NCI-H510A treated with DMSO at 0.1 percent for 48 hours (cell line): ENCODE measurements around the gene SMARCA4.

ENCODE experiments used
- DNase-seq: peaks from one replicate; lab custom pipeline; 2025; lab: John Stamatoyannopoulos, UW

Gene SMARCA4

DNA sequence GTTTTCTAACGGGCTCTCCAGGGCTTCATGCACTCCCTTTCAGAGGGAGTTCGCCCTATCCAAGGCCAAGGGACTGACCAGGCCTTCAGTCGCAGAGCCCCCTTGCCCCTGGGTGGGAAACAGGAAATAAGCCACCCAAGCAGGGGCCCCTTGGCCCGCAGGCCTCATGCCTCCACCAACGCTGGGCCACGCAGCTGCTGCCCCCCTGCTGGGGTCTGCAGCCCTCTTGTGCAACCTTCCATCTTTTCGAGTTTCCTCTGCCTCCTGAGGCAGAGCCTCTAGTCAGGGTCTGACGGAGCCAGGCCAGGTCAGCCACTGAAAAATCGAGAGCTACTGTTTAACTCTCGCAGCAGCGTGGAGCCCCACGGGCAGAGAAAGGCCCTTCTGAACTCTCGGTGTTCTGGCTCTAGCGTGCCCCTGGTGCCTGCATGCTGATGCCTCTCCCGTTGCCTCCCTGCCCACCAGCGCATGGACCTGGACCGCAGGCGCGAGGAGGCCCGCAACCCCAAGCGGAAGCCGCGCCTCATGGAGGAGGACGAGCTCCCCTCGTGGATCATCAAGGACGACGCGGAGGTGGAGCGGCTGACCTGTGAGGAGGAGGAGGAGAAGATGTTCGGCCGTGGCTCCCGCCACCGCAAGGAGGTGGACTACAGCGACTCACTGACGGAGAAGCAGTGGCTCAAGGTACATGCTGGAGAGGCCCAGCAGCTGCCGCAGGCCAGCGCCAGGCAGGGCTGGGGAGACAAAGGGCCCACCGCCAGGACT is 73.8 kb downstream of the SMARCA4 start:
- DNase-seq: no peak

DNA sequence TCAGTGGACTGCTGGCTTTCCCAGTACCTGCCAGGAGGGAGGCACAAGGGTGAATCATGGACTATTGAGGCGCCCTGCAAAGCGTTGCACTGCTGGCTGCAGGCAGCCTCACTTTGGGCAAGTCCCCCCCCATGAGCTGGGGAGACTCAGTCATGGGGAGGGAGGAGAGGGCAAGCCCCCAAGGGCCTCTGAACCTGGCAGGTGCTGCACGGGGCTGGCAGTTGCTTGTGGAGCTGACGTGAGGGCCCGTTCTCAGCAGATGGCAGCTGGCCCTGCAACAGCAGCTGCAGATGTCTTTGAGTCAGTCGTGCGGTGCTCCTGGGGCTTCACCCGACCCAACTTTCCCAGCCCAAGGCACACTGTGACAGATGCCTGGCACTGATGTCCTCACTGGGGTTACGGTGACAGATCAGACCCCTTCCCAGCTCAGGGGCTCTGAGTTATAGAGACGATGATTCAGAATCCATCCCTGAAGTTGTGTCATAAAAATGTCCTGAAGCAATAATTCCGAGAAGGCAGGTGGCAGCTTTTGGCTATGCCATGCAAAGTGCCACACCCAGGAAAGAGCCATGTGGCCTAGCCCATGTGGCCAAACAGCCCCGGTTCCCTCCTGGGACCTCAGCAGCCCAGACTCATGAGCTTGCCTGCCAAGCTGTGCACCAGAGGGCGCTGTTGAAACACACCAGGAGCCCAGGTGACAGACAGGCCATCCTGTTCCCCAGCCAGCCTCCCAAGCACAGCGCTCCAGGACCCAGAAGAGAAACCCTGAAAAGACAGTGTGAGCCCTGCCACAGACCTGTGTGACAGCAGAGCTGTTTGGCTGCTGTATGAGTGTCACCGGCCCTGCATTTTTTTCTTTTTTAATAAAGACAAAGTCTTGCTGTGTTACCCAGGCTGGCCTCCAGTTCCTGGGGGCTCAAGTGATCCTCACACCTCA is 74.9 kb downstream of the SMARCA4 start:
- peak; percentile 77 for DNase-seq

DNA sequence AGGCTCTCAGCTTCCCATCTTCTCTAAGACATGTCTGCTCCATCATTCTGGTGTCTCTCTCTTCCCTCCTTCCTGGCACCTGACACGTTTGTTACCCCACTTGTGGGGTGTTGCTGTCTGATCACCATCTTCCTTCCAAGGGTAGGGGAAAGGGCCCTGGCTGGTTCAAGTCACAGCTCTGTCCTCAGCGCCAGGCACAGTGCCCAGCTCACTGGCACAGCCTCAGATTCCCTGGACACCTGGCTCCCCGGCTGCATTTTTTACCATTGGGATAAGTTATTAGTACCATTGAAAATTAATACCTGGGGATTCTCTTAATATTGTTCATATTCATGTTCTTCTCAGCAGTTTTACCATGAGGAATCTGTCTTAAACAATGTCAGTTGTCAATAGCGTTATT is 77.7 kb downstream of the SMARCA4 start:
- no peak for DNase-seq

DNA sequence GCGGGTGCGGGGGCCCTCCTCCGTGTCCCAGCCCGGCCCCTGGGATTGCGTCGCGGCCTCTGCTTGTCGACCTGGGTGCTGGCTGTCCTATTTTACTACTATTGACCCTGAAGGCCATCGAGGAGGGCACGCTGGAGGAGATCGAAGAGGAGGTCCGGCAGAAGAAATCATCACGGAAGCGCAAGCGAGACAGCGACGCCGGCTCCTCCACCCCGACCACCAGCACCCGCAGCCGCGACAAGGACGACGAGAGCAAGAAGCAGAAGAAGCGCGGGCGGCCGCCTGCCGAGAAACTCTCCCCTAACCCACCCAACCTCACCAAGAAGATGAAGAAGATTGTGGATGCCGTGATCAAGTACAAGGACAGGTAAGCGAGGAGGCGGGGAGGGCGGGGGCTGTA is 80.4 kb downstream of the SMARCA4 start:
- no peak for DNase-seq

DNA sequence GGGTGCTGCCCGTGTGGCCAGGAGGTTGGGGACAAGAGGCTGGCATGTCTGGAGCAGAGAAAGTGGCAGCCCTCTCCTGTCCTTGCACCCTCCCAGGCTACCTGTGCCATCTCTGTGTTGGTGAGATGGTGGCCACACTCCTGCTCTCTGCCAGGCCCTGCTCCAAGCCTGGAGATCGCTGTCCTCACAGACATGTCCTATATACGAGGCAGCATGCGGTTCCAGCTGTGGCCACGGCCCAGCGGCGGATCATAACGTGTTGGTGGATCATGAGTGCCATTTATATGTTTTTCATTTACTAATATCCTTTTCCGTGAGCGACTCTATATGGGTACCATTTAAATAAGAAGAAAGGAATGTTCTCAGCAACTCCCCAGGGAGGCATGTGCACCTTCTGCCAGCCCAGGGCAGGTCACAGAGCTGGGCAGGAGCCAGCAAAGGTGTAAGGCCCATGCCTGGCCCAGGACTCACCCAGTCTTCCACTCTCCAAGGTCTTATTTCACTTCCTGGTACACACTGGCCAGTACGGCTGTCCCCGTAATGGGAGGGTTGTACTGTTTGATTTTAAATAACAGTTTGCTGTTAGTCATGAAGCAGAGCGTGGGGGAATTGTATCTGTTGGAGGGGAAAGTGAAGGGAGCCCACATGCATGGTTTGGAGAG is 81.3 kb downstream of the SMARCA4 start:
- DNase-seq: no peak

DNA sequence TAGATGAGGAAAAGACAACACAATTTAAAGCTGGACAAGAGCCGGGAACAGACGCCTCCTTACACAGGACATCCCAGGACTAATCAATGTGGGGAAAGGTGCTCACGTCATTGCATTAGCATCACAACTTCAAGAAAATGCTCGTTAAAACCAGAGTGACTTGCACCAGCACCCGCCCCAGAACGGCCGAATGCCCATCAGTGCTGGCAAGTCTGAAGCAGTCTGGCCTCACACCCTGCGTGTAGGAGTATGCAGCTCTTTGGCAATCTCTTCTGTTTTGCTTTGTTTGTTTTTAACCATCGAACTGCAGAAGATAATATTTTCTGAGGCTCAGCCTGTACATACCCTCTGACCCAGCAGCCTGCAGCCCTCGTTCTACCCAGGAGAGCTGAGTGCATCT is 83.6 kb downstream of the SMARCA4 start:
- no peak for DNase-seq

DNA sequence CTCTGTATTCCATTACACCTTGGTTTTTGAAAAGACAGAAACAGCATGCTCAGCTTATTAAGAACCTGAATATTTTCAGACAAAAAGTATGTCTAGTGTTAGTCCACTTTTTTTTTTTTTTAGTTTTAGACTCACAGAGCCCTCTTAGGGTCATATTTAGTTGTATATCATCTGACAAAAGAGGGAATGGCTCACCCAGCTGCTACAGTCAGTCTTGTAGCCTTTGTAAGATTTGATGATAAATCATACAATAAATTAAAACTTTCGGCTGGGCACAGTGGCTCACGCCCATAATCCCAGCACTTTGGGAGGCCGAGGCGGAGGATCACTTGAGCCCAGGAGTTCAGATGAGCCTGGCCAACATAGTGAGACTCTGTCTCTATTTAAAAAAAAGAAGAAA is 84.7 kb downstream of the SMARCA4 start:
- DNase-seq: no peak

DNA sequence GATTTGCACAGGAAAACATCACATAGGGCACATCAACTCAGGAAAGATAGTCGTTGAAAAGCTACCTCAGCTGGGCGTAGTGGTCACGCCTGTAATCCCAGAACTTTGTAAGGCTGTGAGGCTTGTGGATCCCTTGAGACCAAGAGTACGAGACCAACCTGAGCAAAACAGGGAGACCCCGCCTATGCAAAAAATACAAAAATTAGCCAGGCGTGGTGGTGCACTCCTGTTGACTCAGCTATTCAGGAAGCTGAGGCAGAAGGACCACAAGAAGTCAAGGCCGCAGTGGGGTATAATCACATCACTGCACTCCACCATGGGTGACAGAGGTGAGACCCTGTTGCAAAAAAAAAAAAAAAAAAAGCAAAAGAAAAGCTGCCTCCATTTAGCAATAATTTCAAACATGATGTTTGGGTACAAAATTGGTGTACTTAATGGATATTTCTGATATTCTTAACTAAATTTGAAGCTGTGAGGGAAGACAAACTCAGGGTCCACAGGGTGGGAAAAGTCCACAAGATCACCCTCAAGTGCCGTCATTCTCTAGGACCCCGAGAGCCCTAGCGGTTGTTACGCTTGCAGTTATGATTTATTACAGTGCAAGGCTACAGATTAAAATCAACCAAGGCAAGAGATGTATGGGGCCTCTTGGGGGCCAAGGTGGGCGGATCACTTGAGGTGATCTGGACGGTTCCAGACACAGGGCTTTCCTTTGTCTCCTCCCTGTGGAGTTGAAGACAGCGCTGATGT is 86.0 kb downstream of the SMARCA4 start:
- no peak for DNase-seq

DNA sequence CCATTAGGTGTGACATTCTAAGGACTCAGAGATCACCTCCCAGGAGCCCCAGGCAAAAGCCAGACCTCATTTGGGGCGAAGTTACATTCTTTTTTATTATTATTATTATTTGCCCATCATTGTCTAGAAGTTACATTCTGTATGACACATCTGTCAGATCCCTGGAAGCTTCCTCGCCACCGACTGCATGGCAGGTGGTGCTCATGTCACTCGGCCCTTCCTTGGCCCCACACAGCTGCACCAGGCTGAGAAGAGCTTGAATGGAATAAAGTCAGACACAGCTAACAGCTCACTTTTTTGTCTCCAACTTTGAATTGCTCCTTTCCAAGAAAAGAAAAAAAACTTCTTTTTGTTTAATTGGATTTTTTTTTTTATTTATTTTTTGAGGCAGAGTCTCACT is 87.0 kb downstream of the SMARCA4 start:
- DNase-seq: no peak

DNA sequence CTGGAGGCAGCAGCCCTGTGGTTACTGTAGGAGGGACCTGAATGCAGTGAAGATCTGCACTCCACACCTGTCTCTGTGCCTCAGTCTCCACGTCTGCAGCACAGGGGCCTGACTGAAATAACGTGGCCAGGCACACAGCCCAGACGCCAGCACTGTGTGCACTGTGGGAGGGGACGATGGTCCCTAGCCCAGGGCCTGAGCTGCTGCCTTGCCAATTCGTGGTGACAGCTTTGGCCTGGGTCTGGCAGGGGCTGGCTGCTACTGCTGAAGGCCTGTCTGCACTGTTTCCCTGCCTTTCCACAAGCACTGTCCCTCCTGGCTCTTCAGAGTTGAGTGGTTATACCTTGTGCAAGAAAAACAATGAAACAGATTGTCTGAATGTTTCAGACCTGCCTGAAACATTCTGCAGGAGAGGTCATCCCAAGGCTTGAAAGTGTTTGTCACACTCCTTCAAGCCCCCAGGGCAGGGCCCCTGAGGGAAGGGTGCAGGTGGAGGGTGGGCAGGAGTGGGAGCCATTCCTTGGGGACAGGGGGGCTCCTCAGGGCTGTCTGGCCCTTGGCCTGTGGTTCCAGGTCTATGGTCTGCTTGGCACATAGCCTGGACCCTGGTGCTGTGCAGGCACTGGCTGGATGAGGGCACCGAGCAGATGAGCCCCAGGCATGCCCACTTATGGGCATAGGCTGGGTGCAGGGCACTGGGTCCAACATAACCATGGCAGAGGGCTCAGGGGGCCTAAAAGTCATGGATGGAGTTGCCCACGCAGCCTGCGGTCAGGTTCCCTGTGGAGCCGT is 89.7 kb downstream of the SMARCA4 start:
- no peak for DNase-seq

DNA sequence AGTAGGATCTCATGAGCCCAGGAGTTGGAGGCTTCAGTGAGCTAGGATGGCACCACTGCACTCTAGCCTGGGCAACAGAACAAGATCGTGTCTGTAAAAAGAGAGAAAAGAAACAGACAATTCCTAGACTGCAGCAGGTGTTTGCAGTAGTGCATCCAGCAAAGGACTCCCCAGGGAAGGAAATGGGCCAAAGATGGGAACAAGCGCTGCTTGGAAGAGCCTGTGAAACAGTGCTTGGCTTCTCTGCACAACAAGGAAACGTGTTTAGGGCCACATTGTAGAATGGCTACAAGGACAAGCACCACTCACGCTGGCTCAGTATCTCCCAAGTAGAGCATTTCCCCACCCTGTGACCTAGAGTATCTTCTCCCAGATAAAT is 93.0 kb downstream of the SMARCA4 start:
- no peak for DNase-seq

DNA sequence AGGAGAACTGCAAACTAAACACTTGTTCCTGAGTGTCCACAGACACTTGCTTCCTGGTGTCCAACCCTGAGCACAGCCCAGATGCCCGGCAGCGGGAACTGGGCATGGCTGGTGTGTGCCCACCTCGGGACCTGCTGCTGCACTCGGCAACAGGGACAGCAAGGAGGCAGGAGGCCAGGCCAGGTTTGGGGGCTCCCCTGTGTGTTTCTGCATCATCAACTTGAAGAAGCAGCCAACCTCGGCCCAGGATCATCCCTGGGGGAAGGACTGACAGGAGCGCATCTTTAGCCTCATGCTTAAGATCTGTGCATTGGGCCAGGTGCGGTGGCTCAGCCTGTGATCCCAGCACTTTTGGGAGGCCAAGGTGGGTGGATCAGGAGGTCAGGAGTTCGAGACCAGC is 93.4 kb downstream of the SMARCA4 start:
- no peak for DNase-seq

DNA sequence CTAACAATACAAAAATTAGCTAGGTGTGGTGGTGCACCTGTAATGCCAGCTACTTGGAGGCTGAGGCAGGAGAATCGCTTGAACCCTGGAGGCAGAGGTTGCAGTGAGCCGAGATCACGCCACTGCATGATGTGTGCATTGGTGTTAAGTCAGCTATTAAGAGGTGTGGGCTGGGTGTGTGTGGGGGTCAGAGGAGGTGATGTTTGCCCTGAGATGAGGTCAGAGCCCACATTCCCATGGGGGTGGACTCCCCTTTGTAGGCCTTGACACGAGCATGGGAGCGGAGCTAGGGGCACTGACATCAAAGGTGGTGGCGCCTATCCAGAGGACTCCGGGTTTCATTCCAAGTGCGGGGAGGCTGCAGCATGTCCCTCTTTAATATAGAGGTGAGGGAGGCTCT is 93.8 kb downstream of the SMARCA4 start:
- no peak for DNase-seq

DNA sequence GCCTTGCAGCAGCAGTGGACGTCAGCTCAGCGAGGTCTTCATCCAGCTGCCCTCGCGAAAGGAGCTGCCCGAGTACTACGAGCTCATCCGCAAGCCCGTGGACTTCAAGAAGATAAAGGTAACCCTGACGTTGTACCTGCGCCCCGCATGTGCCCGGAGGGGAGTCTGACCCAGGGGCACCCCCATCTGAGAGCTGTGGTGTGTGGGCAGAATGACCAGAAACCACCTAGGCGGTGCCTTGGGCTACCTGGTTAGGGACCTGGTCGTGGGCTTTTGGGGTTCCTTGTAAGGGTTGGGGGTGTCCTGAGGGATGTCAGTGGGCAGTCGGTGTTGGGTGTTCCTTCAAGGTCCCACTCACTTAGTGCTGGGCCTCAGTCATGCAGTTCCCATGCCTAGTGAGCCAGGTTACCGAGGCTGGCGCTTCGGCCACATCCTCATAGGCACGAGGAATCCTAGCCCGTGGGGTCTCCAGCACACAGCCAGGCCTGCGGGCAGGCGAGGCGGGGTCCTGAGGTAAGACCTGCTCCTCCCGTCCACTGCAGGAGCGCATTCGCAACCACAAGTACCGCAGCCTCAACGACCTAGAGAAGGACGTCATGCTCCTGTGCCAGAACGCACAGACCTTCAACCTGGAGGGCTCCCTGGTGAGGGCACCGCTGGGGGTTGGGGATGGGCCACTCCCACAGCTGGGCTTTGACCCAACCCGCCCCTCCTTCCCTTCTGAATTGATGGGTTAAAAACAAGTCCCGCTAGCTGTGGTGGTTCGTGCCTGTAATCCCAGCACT is 97.6 kb downstream of the SMARCA4 start:
- no peak for DNase-seq

DNA sequence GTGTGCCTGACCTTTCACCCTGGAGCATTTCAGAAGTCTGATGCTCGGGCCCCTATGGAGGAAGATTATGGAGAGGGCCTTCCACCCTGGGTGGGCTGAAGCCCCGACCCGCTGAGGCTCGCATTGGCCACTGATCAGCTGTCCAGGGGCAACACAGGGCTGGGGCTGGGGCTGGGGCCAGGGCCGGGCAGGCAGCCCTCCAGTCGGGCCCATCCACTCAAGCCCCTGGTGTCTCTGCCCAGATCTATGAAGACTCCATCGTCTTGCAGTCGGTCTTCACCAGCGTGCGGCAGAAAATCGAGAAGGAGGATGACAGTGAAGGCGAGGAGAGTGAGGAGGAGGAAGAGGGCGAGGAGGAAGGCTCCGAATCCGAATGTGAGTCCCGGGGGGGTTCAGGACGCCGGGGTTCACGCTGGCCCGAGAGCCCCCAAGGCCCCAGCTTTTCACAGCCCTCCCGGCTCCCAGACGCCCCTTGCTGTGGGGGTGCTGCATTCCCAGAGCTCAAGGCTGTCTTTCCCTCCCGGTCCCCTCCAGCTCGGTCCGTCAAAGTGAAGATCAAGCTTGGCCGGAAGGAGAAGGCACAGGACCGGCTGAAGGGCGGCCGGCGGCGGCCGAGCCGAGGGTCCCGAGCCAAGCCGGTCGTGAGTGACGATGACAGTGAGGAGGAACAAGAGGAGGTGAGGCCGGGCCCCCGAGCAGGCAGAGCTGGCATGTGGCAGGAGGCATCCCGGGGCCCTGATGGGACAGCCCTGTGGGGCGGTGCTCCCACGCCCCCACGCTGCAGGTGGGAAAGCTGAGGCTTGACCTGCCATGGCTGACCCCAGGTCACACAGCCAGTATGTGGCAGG is 98.9 kb downstream of the SMARCA4 start:
- DNase-seq: no peak

DNA sequence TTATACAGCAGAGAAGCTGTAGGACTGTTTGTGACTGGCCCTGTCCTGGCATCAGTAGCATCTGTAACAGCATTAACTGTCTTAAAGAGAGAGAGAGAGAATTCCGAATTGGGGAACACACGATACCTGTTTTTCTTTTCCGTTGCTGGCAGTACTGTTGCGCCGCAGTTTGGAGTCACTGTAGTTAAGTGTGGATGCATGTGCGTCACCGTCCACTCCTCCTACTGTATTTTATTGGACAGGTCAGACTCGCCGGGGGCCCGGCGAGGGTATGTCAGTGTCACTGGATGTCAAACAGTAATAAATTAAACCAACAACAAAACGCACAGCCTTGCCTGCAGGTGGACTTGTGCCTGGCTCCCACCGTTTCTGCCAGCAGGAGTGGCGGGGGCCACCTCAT is 101.1 kb downstream of the SMARCA4 start:
- DNase-seq: no peak

DNA sequence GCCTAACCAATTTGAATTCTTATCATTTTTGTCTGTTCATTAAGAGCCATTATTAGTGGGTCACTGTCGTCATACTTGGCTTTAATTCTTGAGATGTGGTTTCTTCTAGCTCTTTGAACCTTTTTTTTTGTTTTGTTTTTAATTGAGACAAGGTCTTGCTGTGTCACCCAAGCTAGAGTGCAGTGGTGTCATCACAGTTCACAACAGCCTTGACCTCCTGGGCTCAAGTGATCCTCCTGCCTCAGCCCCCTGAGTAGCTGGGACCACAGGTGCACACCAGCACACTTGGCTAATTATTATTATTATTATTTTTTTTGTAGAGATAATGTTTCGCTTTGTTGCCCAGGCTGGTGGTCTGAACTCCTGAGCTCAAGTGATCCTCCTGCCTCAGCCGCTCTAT is 102.6 kb downstream of the SMARCA4 start:
- no peak for DNase-seq

DNA sequence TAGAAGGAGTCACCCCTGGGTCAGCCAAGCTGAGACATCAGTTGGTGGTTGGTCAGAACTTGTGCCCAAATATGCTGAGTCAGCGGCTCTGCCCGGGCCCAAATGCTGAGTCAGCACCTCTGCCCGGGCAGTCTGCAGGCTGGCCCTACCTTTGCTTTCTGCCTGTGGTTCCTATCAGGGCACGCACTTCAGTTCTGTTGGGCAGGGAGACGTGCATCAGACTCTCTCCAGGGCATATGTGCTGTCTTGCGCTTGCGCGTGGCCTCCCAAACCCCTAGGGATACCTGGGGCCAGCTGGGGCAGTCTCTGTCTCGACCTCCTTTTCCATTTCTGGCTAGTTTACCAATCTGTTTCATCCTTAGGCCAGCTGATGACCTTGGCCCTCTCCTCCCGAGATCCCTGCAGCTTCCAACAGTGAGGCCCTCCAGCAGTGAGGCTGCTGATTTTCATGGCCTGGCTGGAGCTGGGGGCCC is 104.0 kb downstream of the SMARCA4 start:
- no peak for DNase-seq

DNA sequence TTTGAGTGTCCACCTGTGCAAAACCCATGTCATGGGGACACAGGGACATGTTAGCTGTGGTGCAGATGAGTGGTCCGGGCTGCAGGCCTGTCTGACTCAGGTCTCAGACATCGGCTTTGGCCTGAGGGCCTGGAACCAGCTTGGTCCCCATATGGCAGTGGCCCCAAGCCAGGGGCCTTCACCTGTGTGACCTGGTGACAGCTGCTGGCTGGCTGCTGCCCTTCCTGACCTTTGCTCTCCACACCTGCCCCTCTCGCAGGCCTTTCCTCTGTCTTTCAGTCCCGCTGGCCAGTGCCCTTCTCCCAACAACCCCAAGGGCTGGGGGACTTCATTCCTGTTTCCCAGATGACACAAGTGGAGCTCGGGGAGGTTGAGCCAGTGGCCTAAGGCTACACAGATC is 105.5 kb downstream of the SMARCA4 start:
- no peak for DNase-seq
